GM23338 (cell line): ENCODE data around the gene SH3PXD2B. TPM values are rescaled to one million over a fixed set of nuclear protein-coding genes. Genes with fewer than 3 reads are reported as not detected.
A peak's percentile ranks its signal among the peaks of the same experiment; 100 is the strongest.

ENCODE experiments used
- ATAC-seq: fragments of 200-7000 bp; cut with Tn5 transposase; 3 replicates; pipeline ENCODE4 v1.9.1; 2020
- DNase-seq: peaks from one replicate; pipeline ENCODE4 v3.0.0-alpha.2; 2015; ENCODE audit warnings: low spot score
- H2AFZ ChIP-seq: fragments of 200-600 bp; sonication (generic); 2 replicates; pipeline ENCODE4 v1.8.0; 2016; ENCODE audit warnings: antibody characterized with exemption, mild to moderate bottlenecking, moderate library complexity
- H3F3A ChIP-seq: fragments of 200-600 bp; sonication (generic); replicated peaks from 2 replicates; pipeline ENCODE4 v1.8.0; 2017; ENCODE audit warnings: antibody characterized with exemption, mixed run types, low read depth
- H3K27ac ChIP-seq: fragments of 200-600 bp; sonication (generic); 2 replicates; pipeline ENCODE4 v1.6.1; 2016; ENCODE audit warnings: low read depth
- H3K27me3 ChIP-seq: fragments of 200-600 bp; sonication (generic); 2 replicates; pipeline ENCODE4 v1.8.0; 2016; ENCODE audit warnings: mild to moderate bottlenecking, mixed run types, moderate library complexity; ENCODE audit not compliant: insufficient read depth
- H3K36me3 ChIP-seq: fragments of 200-600 bp; sonication (generic); 2 replicates; pipeline ENCODE4 v1.8.0; 2016; ENCODE audit warnings: mild to moderate bottlenecking; ENCODE audit not compliant: insufficient read depth
- H3K4me1 ChIP-seq: fragments of 200-600 bp; sonication (generic); 2 replicates; pipeline ENCODE4 v1.8.0; 2016; ENCODE audit warnings: mild to moderate bottlenecking, moderate library complexity; ENCODE audit not compliant: insufficient read depth
- H3K4me2 ChIP-seq: fragments of 200-600 bp; sonication (generic); 2 replicates; pipeline ENCODE4 v1.7.1; 2017; ENCODE audit warnings: mixed run types
- H3K4me3 ChIP-seq: fragments of 200-600 bp; sonication (generic); 2 replicates; pipeline ENCODE4 v1.6.1; 2016; ENCODE audit warnings: mixed run types
- H3K79me2 ChIP-seq: fragments of 200-600 bp; sonication (generic); replicated peaks from 2 replicates; pipeline ENCODE4 v1.8.0; 2017; ENCODE audit warnings: mild to moderate bottlenecking; ENCODE audit not compliant: insufficient read depth
- H3K9me2 ChIP-seq: fragments of 200-600 bp; sonication (generic); 2 replicates; pipeline ENCODE4 v1.8.0; 2017; ENCODE audit not compliant: insufficient read depth
- H4K20me1 ChIP-seq: fragments of 200-600 bp; sonication (generic); replicated peaks from 2 replicates; pipeline ENCODE4 v1.8.0; 2017; ENCODE audit warnings: mild to moderate bottlenecking; ENCODE audit not compliant: insufficient read depth
- H3K27ac Mint-ChIP-seq: 2 replicates; pipeline ENCODE4 v1.8.0; 2020; ENCODE audit warnings: inconsistent platforms, mild to moderate bottlenecking, moderate library complexity, mixed read lengths
- H3K27me3 Mint-ChIP-seq: 3 replicates; pipeline ENCODE4 v1.8.0; 2022; ENCODE audit warnings: low read depth, mild to moderate bottlenecking, moderate library complexity, mixed read lengths, inconsistent platforms; ENCODE audit not compliant: insufficient read depth, poor library complexity
- H3K36me3 Mint-ChIP-seq: 3 replicates; pipeline ENCODE4 v1.8.0; 2021; ENCODE audit warnings: low read depth, mild to moderate bottlenecking, inconsistent platforms, moderate library complexity, mixed read lengths
- H3K4me1 Mint-ChIP-seq: 3 replicates; pipeline ENCODE4 v1.8.0; 2020; ENCODE audit warnings: mild to moderate bottlenecking, inconsistent platforms, mixed read lengths
- H3K4me3 Mint-ChIP-seq: 3 replicates; pipeline ENCODE4 v1.8.0; 2021; ENCODE audit warnings: moderate library complexity, mild to moderate bottlenecking, inconsistent platforms, mixed read lengths
- H3K9me3 Mint-ChIP-seq: 3 replicates; pipeline ENCODE4 v1.8.0; 2020; ENCODE audit warnings: moderate library complexity, mild to moderate bottlenecking, inconsistent platforms, mixed read lengths
- CREB1 ChIP-seq: fragments of 250-450 bp; sonication (Bioruptor Pico); IDR thresholded peaks from 2 replicates; pipeline ENCODE4 v1.5.0; 2020; ENCODE audit warnings: low read depth, mild to moderate bottlenecking, moderate library complexity
- CTCF ChIP-seq, 2 experiments: fragments of 200-600 bp in 1 of 2; sonication (generic) in 1 of 2; conservative IDR thresholded peaks; 2 replicates each; pipeline versions ENCODE4 v1.5.1 to v1.6.1; 2016 to 2017; ENCODE audit warnings: antibody characterized with exemption in 2 of 2, low read depth in 2 of 2, mild to moderate bottlenecking in 2 of 2, moderate library complexity in 1 of 2
- EZH2 ChIP-seq: fragments of 200-600 bp; sonication (generic); IDR thresholded peaks from one replicate; pipeline ENCODE4 v1.8.0; 2017; ENCODE audit warnings: antibody characterized with exemption, mild to moderate bottlenecking, low read depth; ENCODE audit not compliant: unreplicated experiment
- JUNB ChIP-seq: IDR thresholded peaks from one replicate; pipeline ENCODE4 v1.6.1; 2016; ENCODE audit warnings: antibody characterized with exemption; ENCODE audit not compliant: unreplicated experiment
- POLR2AphosphoS5 ChIP-seq: IDR thresholded peaks from 2 replicates; pipeline ENCODE4 v1.6.1; 2016; ENCODE audit warnings: antibody characterized with exemption, low read depth
- REST ChIP-seq: IDR thresholded peaks from one replicate; pipeline ENCODE4 v1.6.1; 2018; ENCODE audit warnings: antibody characterized with exemption; ENCODE audit not compliant: unreplicated experiment
- ZNF331 ChIP-seq: fragments of 250-450 bp; sonication (Bioruptor Pico); IDR thresholded peaks from 2 replicates; pipeline ENCODE4 v1.5.0; 2020; ENCODE audit warnings: low read depth, mild to moderate bottlenecking, moderate library complexity
- ZNF462 ChIP-seq: fragments of 250-450 bp; sonication (Bioruptor Pico); IDR thresholded peaks from 2 replicates; pipeline ENCODE4 v1.5.0; 2020; ENCODE audit warnings: mild to moderate bottlenecking, moderate library complexity
- long read RNA-seq: library from polyadenylated mRNA; unstranded; transcript quantifications from one replicate; pipeline ENCODE4 v2.0.0, GENCODE V29; 2020; ENCODE audit not compliant: unreplicated experiment
- polyA plus RNA-seq: library from polyadenylated mRNA; unstranded; fragments of >200 nt; fragmentation: Nextera tagmentation; extraction: Ambion mirVana; gene quantifications from 2 replicates; pipeline ENCODE4 v1.2.1, GENCODE V29; 2016
- total RNA-seq: library from RNA; depleted of rRNA; stranded (reverse); fragments of >200 nt; shearing (Covaris generic); gene quantifications from 2 replicates; pipeline ENCODE4 v1.2.3, GENCODE V29; 2014; rRNA removed

SH3PXD2B gene
- 50.1 and 52.5 TPM in 2 replicates for total RNA-seq
- polyA plus RNA-seq = 40.2 and 48.0 TPM in 2 replicates
- long read RNA-seq, partial matches to known transcripts = 2 of 5 reads
- long read RNA-seq, other reads (novel, unspliced or antisense) = 3 of 5 reads

- Histone ChIP-seq H4K20me1 (peaks cover 25% of the 10 kb centered on the region), H2AFZ (peak within 1 kb of the TSS; percentile 98), H3F3A (peaks cover 10% of the 10 kb centered on the region; the same call in 1 of the 2 replicates), H3K36me3 (0 out of 2 replicates have a peak, but pooled peaks cover 7% of the 10 kb centered on the region), H3K79me2 (peaks cover 37% of the 10 kb centered on the region), H3K4me1 (peaks cover 34% of the 10 kb centered on the region), H3K4me3 (peak within 1 kb of the TSS; percentile 98), H3K4me2 (peak within 1 kb of the TSS; percentile 100), H3K27me3 (no peaks in the 10 kb centered on the region), H3K9me2 (no peaks in the 10 kb centered on the region), H3K27ac (peak within 1 kb of the TSS; percentile 75; the same call in 1 of the 2 replicates)
- Mint-ChIP-seq H3K4me1 (peaks cover 49% of the 10 kb centered on the region), H3K36me3 (peaks cover 6% of the 10 kb centered on the region; the same call in 2 of the 3 replicates), H3K27me3 (peaks cover 23% of the 10 kb centered on the region), H3K27ac (peak within 1 kb of the TSS; percentile 89), H3K4me3 (peak within 1 kb of the TSS; percentile 89), H3K9me3 (no peaks in the 10 kb centered on the region)
- ATAC-seq = peak; percentile 24
- peak; percentile 86 for DNase-seq
- 0 out of 2 replicates have a peak, but pooled peaks have one; percentile 16 for TF ChIP-seq CREB1 (CRISPR knock-in tag)
- TF ChIP-seq POLR2AphosphoS5 = no peak; the same call in 1 of the 2 replicates
- TF ChIP-seq ZNF462 = no peak
- TF ChIP-seq ZNF331 = no peak
- no peak for TF ChIP-seq REST
- no peak for TF ChIP-seq JUNB
- no peak for TF ChIP-seq EZH2
- TF ChIP-seq CTCF (conservative IDR thresholded peaks at IDR 0.05; ENCODE audit: low read depth in 2 of 2) = no peak
Measured at GRCh38 chr5:172454358-172455086, at the start of gene SH3PXD2B. Gene SH3PXD2B (minus strand): TSS chr5:172454525. CDS start chr5:172454352, 173 bp downstream.
